ENCODE results near the gene MZB1.
A peak's percentile ranks its signal among the peaks of the same experiment; 100 is the strongest.

The MZB1 gene

DNA sequence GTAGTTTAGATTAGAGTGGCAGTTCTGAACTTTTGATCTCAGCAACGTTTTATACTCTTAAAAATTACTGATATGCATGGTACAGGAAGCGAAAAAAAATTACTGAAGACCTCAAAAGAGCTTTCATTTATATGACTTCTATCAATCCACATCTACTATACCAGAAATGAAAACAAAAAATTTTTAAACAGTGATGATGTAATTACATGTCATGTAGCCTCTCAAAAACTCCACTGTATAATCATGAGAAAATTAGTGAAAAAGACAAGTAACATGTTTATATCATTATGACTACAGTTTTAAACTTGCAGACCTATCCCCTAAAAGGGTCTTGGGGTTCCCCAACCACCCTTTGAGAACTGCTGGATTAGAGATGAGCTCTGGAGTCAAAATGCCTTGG, 40.3 kb upstream of the MZB1 start:
- DNase-seq (ENCODE audit: extremely low spot score): no peak
- no peak for TF ChIP-seq CTCF (IDR thresholded peaks at IDR 0.05; ENCODE audit: control extremely low read depth, extremely low read depth, low read depth, missing control alignments)
- CTCF ChIA-PET: interaction anchor here (0.8 to 4.8 kb wide), 5 partner anchors 8 to 87 kb away, joined by 3 to 41 read pairs (median 6); no protein-coding TSS in a partner anchor
- POLR2A ChIA-PET: no interaction called here

- TF ChIP-seq CTCF (IDR thresholded peaks at IDR 0.05; ENCODE audit: control extremely low read depth, extremely low read depth, low read depth, missing control alignments): no peak
- ChIA-PET CTCF (interaction anchor here (1.0 to 18.1 kb wide), 4 partner anchors 10 to 91 kb away, joined by 3 to 504 read pairs (median 4); no protein-coding TSS in a partner anchor), POLR2A (no interaction called here)
- no peak for DNase-seq (ENCODE audit: extremely low spot score)
Observed at GRCh38 chr5:139426203-139426885, 36.6 kb upstream of the MZB1 start.

DNA sequence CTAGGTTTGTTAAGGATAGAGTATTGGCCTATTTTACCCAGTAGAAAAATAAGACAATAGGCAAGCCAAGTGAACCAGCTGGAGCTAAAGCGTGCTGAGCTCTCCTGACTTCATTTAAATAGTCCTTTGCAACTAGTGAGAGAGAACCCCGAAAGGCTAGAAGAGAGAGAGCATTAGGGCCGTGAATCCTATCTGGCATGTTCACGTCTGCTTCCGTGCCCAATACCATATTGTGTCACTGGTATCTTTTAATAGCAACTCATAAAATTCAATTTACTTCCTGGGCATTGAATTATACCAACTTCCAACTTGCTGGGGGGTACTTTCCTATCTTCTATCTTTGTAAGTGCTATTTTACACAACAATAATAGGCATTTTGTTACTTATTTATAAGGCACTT, 35.8 kb upstream of the MZB1 start:
- CTCF ChIA-PET: interaction anchor here (1.1 to 18.1 kb wide), 6 partner anchors 10 to 183 kb away, joined by 3 to 504 read pairs (median 4); partner anchors contain the start of gene DNAJC18
- no peak for DNase-seq (ENCODE audit: extremely low spot score)
- POLR2A ChIA-PET: no interaction called here
- no peak for TF ChIP-seq CTCF (IDR thresholded peaks at IDR 0.05; ENCODE audit: control extremely low read depth, extremely low read depth, low read depth, missing control alignments)

DNA sequence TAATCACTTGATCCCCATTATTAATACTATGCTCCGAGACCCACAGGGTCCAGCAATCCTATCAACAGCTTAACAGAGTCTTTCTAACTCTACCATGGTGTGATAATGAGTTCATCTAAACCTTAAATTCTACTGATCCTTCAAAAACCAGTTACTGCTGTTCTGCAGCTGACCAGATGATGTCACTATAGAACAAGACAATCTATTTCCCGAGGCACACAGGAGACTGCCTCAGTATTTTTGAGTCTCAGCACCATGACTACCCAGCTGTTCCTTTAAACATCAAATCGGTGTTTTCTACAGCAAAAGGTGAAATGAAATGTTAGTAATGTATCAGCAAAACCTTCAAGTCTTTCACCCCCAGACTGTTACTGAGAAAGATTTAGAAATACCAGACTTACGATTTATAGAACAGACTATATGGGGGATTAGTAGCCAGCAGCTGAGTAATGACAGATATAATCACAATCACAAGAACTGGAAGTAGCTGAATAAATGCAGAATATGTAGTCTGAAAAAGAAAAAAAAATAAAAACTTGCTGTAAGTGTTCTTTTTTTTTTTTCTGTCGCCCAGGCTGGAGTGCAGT, 32.7 kb upstream of the MZB1 start:
- TF ChIP-seq CTCF (IDR thresholded peaks at IDR 0.05; ENCODE audit: control extremely low read depth, extremely low read depth, low read depth, missing control alignments): peak; percentile 85
- peak; percentile 85 for DNase-seq (ENCODE audit: extremely low spot score)
- ChIA-PET CTCF (interaction anchor here (0.5 to 18.1 kb wide), 52 partner anchors 8 to 344 kb away, joined by 3 to 504 read pairs (median 5); partner anchors contain the start of genes DNAJC18, SMIM33, SPATA24 and STING1), POLR2A (no interaction called here)

- ChIA-PET CTCF (interaction anchor here (1.0 to 18.1 kb wide), 15 partner anchors 8 to 347 kb away, joined by 3 to 504 read pairs (median 6); partner anchors contain the start of genes DNAJC18 and SPATA24), POLR2A (no interaction called here)
- TF ChIP-seq CTCF (IDR thresholded peaks at IDR 0.05; ENCODE audit: control extremely low read depth, extremely low read depth, low read depth, missing control alignments): no peak
- DNase-seq (ENCODE audit: extremely low spot score): no peak
Observed at GRCh38 chr5:139419226-139420192, 29.8 kb upstream of the MZB1 start.

- DNase-seq (ENCODE audit: extremely low spot score): no peak
- TF ChIP-seq CTCF (IDR thresholded peaks at IDR 0.05; ENCODE audit: control extremely low read depth, extremely low read depth, low read depth, missing control alignments): no peak
- ChIA-PET CTCF (interaction anchor here (1.0 to 18.1 kb wide), 6 partner anchors 9 to 98 kb away, joined by 3 to 504 read pairs (median 8); partner anchors contain the start of gene SPATA24), POLR2A (no interaction called here)
Observed at GRCh38 chr5:139418793-139419192, 29.1 kb upstream of the MZB1 start.
